Ovary (tissue), 9 donors: ENCODE data around the gene RDX. TPM values are rescaled to one million over a fixed set of nuclear protein-coding genes. Genes with fewer than 3 reads are reported as not detected.

Source experiments
- DNase-seq, 5 donors: peaks; one replicate each; pipeline ENCODE4 v3.0.0-alpha.2; 2019 to 2020
- H3K27ac ChIP-seq, 2 donors: fragments of 200-600 bp; one replicate each; pipeline versions ENCODE4 v1.5.1 to v1.8.0; 2019 to 2022
- H3K27me3 ChIP-seq: fragments of 200-600 bp; one replicate; pipeline ENCODE4 v1.8.0; 2022
- H3K36me3 ChIP-seq: fragments of 200-600 bp; sonication (generic); one replicate; pipeline ENCODE4 v1.5.1; 2019
- H3K4me1 ChIP-seq: one replicate; pipeline ENCODE4 v1.8.1; 2013; ENCODE audit warnings: mild to moderate bottlenecking, moderate library complexity; ENCODE audit not compliant: insufficient read depth
- H3K4me3 ChIP-seq: fragments of 200-600 bp; sonication (generic); one replicate; pipeline ENCODE4 v1.5.1; 2017
- H3K9me3 ChIP-seq, 2 donors: fragments of 200-600 bp in 1 of 2; sonication (generic) in 1 of 2; one replicate each; pipeline versions ENCODE4 v1.5.1 to v1.8.1; 2013 to 2019; ENCODE audit warnings: mild to moderate bottlenecking in 1 of 2, moderate library complexity in 1 of 2
- EP300 ChIP-seq: sonication (generic); formaldehyde crosslinking; IDR thresholded peaks from one replicate; pipeline ENCODE4 v1.6.1; 2017; ENCODE audit warnings: antibody characterized with exemption
- POLR2A ChIP-seq: fragments of 450-650 bp; IDR thresholded peaks from one replicate; pipeline ENCODE4 v1.6.1; 2017; ENCODE audit warnings: antibody characterized with exemption, mild to moderate bottlenecking, moderate library complexity
- WGBS, 3 donors: extraction: QIAGEN DNeasy Blood & Tissue Kit in 1 of 3; methylation state at CpG; one replicate each; pipeline versions ENCODE4 v1.1.5 to v1.1.7; 2013 to 2017; 5-methylcytosine and 5-hydroxymethylcytosine counted together
- intact Hi-C, 4 donors: fragments of 100-400 bp; cut with DNase I; formaldehyde crosslinking; loops; one replicate each; pipeline versions ENCODE4 v1.11.0 to v1.15.1; 2022 to 2023
- polyA plus RNA-seq, 2 donors: library from polyadenylated mRNA; stranded (reverse); fragments of 200-250 nt in 1 of 2; fragments of 350-450 nt in 1 of 2; fragmentation: Illumina TruSeq in 1 of 2; extraction: RNeasy Lipid Tissue Mini Kit (QIAGEN cat#74804) in 1 of 2; gene quantifications; one replicate each; pipeline ENCODE4 v1.2.3, GENCODE V29; 2013 to 2014
- total RNA-seq, 7 donors: library from RNA; depleted of rRNA in 2 of 7; stranded (reverse); fragments of >200 nt in 2 of 7; fragmentation: NEBNext Ultra II Directional in 3 of 7; extraction: Animal tissue kit (Norgen Biotek cat#: 25700) in 3 of 7; gene quantifications; one replicate each; pipeline versions ENCODE4 v1.1.0 to v1.2.4, GENCODE V29; 2016 to 2023
- TF ChIP-seq, protein P1 (sequence below), 3 donors: fragments of 450-650 bp in 2 of 3; fragments of 200-600 bp in 1 of 3; IDR thresholded peaks; one replicate each; pipeline versions ENCODE4 v1.5.1 to v1.8.0; 2016 to 2022; ENCODE audit warnings: antibody characterized with exemption in 3 of 3, mild to moderate bottlenecking in 1 of 3
- donor health status: DM: no; HTN: no; CAD: no; lungs with moderate emphysema.
- donor health status: DM: no; HTN: no; CAD: no.
- donor health status: Bipolar disorder and iron deficiency.
- donor health status: DM: yes; HTN: yes; CAD: no.
- donor health status: DM: no; HTN: no; CAD: no.
- donor health status: DM: yes; HTN: yes; CAD: no.

RDX gene
- total and polyA plus RNA-seq, 9 donors, result 40.0 to 175 (median 126) TPM

DNA sequence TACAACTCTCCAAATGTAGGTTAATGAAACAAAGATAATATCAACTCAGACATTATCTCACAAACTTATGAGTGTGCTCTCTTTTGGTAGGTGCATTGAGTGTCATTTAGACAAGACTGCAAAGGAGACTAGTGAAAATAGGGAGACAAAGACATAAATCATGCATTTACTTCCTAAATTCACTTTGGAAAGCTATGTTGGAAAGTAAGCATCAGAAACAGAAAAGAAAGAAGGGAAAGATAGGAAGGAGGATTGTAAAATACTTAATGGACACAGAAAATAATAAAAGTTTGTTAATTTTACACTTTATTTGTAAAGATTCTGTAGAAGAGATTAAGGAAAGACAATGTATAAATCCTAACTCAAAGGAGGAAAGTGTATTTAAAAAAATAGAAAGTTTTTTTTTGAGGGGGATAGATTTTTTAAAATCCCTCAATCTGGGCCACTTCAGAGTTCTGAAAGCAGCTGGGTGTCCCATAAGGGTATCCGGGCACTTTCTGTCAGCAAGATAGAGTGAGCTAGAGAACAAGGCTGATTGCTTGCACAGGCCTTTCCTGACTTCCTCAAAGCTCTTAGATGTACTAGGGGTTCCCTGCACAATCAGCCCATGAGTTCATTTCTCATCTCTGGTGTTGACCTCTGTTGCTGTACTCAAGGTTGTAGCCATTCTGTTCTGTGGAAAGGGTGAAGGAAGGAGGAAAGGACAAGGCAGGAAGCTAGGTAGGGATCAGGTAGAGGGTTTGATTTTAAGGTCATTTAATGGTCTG, 22.4 kb upstream of the RDX start:
- H3K36me3 ChIP-seq, result no peaks in the 10 kb centered on the region
- no peaks in the 10 kb centered on the region for H3K27me3 ChIP-seq
- H3K9me3 ChIP-seq, result no peaks in the 10 kb centered on the region
- 88 to 100% (median 93%) methylated on average over 1 of the region's 1 CpG for WGBS, 3 donors
- no peak for TF ChIP-seq POLR2A
- TF ChIP-seq EP300, result no peak
- TF ChIP-seq, protein P1, sequence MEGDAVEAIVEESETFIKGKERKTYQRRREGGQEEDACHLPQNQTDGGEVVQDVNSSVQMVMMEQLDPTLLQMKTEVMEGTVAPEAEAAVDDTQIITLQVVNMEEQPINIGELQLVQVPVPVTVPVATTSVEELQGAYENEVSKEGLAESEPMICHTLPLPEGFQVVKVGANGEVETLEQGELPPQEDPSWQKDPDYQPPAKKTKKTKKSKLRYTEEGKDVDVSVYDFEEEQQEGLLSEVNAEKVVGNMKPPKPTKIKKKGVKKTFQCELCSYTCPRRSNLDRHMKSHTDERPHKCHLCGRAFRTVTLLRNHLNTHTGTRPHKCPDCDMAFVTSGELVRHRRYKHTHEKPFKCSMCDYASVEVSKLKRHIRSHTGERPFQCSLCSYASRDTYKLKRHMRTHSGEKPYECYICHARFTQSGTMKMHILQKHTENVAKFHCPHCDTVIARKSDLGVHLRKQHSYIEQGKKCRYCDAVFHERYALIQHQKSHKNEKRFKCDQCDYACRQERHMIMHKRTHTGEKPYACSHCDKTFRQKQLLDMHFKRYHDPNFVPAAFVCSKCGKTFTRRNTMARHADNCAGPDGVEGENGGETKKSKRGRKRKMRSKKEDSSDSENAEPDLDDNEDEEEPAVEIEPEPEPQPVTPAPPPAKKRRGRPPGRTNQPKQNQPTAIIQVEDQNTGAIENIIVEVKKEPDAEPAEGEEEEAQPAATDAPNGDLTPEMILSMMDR (IDR thresholded peaks at IDR 0.05), result no peak
- no peak overlapping the region for H3K27ac ChIP-seq
- DNase-seq, result no peak
- no peak overlapping the region for H3K4me3 ChIP-seq
- intact Hi-C loops, result no loop called here
- peaks cover 4% of the 10 kb centered on the region for H3K4me1 ChIP-seq

- no peak for TF ChIP-seq POLR2A
- no peak for TF ChIP-seq EP300
- TF ChIP-seq, protein P1 (IDR thresholded peaks at IDR 0.05), result no peak
- Histone ChIP-seq H3K27ac (no peak overlapping the region), H3K9me3 (no peaks in the 10 kb centered on the region), H3K4me1 (peaks cover 4% of the 10 kb centered on the region), H3K27me3 (no peaks in the 10 kb centered on the region), H3K4me3 (no peak overlapping the region), H3K36me3 (no peaks in the 10 kb centered on the region)
- 11 to 20% (median 15%) methylated on average over 3 of the region's 3 CpGs for WGBS, 3 donors
- DNase-seq, result no peak
- intact Hi-C loops, result no loop called here
Observed at GRCh38 chr11:110317516-110317932, 21.1 kb upstream of the RDX start.

DNA sequence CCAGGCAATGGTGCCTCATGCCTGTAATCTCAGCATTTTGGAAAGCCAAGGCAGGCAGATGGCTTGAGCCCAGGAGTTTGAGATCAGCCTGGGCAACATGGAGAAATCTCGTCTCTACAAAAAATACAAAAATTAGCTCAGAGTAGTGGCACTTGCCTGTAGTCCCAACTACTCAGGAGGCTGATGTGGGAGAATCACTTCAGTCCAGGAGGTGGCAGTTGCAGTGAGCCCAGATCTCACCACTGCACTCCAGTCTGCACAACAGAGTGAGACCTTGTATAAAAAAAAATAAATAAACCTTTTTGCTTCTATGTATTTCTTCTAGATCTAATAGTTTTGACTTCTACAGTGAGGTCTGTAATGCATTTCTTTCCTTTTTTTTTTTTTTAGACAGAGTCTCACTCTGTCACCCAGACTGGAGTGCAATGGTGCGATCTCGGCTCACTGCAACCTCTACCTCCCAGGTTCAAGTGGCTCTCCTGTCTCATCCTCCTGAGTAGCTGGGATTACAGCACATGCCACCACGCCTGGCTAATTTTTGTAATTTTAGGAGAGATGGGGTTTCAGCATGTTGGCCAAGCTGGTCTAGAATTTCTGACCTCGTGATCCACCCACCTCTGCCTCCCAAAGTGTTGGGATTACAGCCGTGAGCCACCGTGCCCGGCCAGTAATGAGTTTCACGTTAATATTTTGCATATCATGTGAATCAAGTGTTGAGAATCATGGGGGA, 18.1 kb upstream of the RDX start:
- DNase-seq, result no peak
- Histone ChIP-seq H3K27ac (no peak overlapping the region), H3K27me3 (no peaks in the 10 kb centered on the region), H3K36me3 (no peaks in the 10 kb centered on the region), H3K9me3 (no peaks in the 10 kb centered on the region), H3K4me1 (peaks cover 10% of the 10 kb centered on the region), H3K4me3 (no peak overlapping the region)
- intact Hi-C loops, result no loop called here
- no peak for TF ChIP-seq POLR2A
- TF ChIP-seq, protein P1 (IDR thresholded peaks at IDR 0.05), result no peak
- no peak for TF ChIP-seq EP300
- WGBS, 3 donors, result 92 to 94% (median 93%) methylated on average over 9 of the region's 9 CpGs

GRCh38 chr11:110312670-110313069, 16.3 kb upstream of the RDX start:
- H3K36me3 ChIP-seq, result no peaks in the 10 kb centered on the region
- no peak for TF ChIP-seq EP300
- TF ChIP-seq, protein P1 (IDR thresholded peaks at IDR 0.05), result no peak
- no peak for TF ChIP-seq POLR2A
- no peaks in the 10 kb centered on the region for H3K27me3 ChIP-seq
- no peaks in the 10 kb centered on the region for H3K9me3 ChIP-seq
- no peak for DNase-seq
- peaks cover 6% of the 10 kb centered on the region for H3K4me1 ChIP-seq
- intact Hi-C loops, result no loop called here
- peak overlapping the region in 1 of 2 donors; percentile 51 for H3K27ac ChIP-seq
- no peak overlapping the region for H3K4me3 ChIP-seq
